Adrenal gland (tissue), 12 donors: ENCODE data around the gene C20orf144. TPM values are rescaled to one million over a fixed set of nuclear protein-coding genes. Genes with fewer than 3 reads are reported as not detected.

ENCODE experiments used
- DNase-seq, 7 donors: peaks; one replicate each; pipeline ENCODE4 v3.0.0-alpha.2; 2019 to 2020
- H3K27ac ChIP-seq, 5 donors: fragments of 200-600 bp; sonication (generic) in 4 of 5; 1 replicate in 3 of 5; 2 replicates in 2 of 5; pipeline versions ENCODE4 v1.5.1 to v1.8.0; 2016 to 2020; ENCODE audit warnings: mild to moderate bottlenecking in 1 of 5
- H3K27me3 ChIP-seq: fragments of 200-600 bp; 2 replicates; pipeline ENCODE4 v1.8.0; 2021
- H3K36me3 ChIP-seq, 2 donors: fragments of 200-600 bp; replicated peaks in 1 of 2; 1 replicate in 1 of 2; 2 replicates in 1 of 2; pipeline versions ENCODE4 v1.5.1 to v1.8.0; 2018 to 2022
- H3K4me1 ChIP-seq, 2 donors: fragments of 200-600 bp; replicated peaks in 1 of 2; 1 replicate in 1 of 2; 2 replicates in 1 of 2; pipeline versions ENCODE4 v1.5.1 to v1.8.0; 2018 to 2021
- H3K4me3 ChIP-seq, 4 donors: fragments of 200-600 bp; sonication (generic) in 3 of 4; one replicate each; pipeline ENCODE4 v1.5.1; 2016 to 2018
- H3K9me3 ChIP-seq, 3 donors: fragments of 200-600 bp; sonication (generic) in 1 of 3; replicated peaks in 1 of 3; 1 replicate in 2 of 3; 2 replicates in 1 of 3; pipeline versions ENCODE4 v1.5.1 to v1.8.0; 2016 to 2021
- CTCF ChIP-seq, 6 experiments: fragments of 450-650 bp in 4 of 6; fragments of 200-600 bp in 2 of 6; sonication (generic) in 1 of 6; IDR thresholded peaks; 1 replicate in 5 of 6; 2 replicates in 1 of 6; pipeline versions ENCODE4 v1.5.1 to v1.8.0; 2016 to 2021; ENCODE audit warnings: antibody characterized with exemption in 6 of 6, mild to moderate bottlenecking in 2 of 6, moderate library complexity in 1 of 6
- POLR2A ChIP-seq, 2 donors: fragments of 450-650 bp; IDR thresholded peaks; one replicate each; pipeline ENCODE4 v1.6.1; 2017; ENCODE audit warnings: antibody characterized with exemption in 2 of 2, mild to moderate bottlenecking in 2 of 2, moderate library complexity in 1 of 2
- WGBS, 4 donors: extraction: QIAGEN DNeasy Blood & Tissue Kit in 2 of 4; methylation state at CpG; one replicate each; pipeline versions ENCODE4 v1.1.5 to v1.1.7; 2013 to 2017; 5-methylcytosine and 5-hydroxymethylcytosine counted together
- intact Hi-C, 2 donors: fragments of 100-400 bp; cut with DNase I; formaldehyde crosslinking; loops; one replicate each; pipeline versions ENCODE4 v1.14.1 to v1.15.0; 2022 to 2023
- polyA plus RNA-seq, 3 donors: library from polyadenylated mRNA; stranded (reverse); fragments of 200-250 nt in 2 of 3; fragments of 350-450 nt in 1 of 3; fragmentation: Illumina TruSeq in 1 of 3; extraction: RNeasy Lipid Tissue Mini Kit (QIAGEN cat#74804) in 1 of 3; gene quantifications; one replicate each; pipeline ENCODE4 v1.2.3, GENCODE V29; 2013 to 2014
- total RNA-seq, 9 donors: library from RNA; depleted of rRNA in 4 of 9; stranded (reverse); fragments of >200 nt in 4 of 9; fragments of 120-200 nt in 1 of 9; fragmentation: NEBNext Ultra II Directional in 1 of 9; extraction: Animal tissue kit (Norgen Biotek cat#: 25700) in 1 of 9; gene quantifications; one replicate each; pipeline versions ENCODE4 v1.1.0 to v1.2.4, GENCODE V29; 2013 to 2023
- donor health status: healthy with polysubstance abuse.
- donor health status: Bipolar disorder and iron deficiency.
- donor health status: DM: yes; HTN: yes; CAD: no.
- donor health status: DM: no; HTN: no; CAD: no.
- donor health status: DM: no; HTN: no; CAD: no.
- donor health status: DM: yes; HTN: yes; CAD: no.

Gene C20orf144
- total and polyA plus RNA-seq, 12 donors = 0.06 to 0.32 (median 0.14) TPM; not detected in 7

- H3K36me3 ChIP-seq = peaks cover 0 to 29% of the 10 kb centered on the region in 2 donors
- H3K4me3 ChIP-seq = no peak overlapping the region
- H3K9me3 ChIP-seq = no peaks in the 10 kb centered on the region
- no peak overlapping the region for H3K27ac ChIP-seq
- H3K27me3 ChIP-seq = no peaks in the 10 kb centered on the region
- intact Hi-C loops = no loop called here
- peaks cover 0 to 14% of the 10 kb centered on the region in 2 donors for H3K4me1 ChIP-seq
- TF ChIP-seq POLR2A (IDR thresholded peaks at IDR 0.05) (no peak), CTCF (IDR thresholded peaks at IDR 0.05) (no peak)
- peak in 2 of 7 donors; percentile 35 to 54 for DNase-seq
- WGBS, 4 donors = 50 to 61% (median 56%) methylated on average over 13 to 14 of the region's 14 CpGs
These were observed 7.4 kb upstream of the C20orf144 start for GRCh38 chr20:33654680-33655161.

DNA sequence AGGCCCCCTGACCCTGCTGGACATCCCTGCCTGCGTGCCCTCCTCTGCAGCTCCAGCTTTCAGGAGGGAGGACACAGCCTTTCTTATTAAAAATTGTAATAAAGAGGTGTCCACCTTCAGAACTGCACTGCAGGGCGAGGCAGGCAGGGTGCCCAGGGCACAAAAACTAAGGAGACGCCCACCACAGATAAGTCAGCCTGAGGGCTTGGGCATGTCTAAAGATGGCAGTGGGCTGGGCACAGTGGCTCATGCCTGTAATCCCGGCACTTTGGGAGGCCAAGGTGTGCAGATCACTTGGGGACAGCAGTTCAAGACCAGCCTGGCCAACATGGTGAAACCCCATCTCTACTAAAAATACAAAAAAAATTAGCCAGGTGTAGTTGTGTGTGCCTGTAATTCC, 7.0 kb upstream of the C20orf144 start:
- H3K4me3 ChIP-seq = no peak overlapping the region
- H3K36me3 ChIP-seq = peaks cover 0 to 33% of the 10 kb centered on the region in 2 donors
- no peaks in the 10 kb centered on the region for H3K9me3 ChIP-seq
- peaks cover 0 to 14% of the 10 kb centered on the region in 2 donors for H3K4me1 ChIP-seq
- 53 to 70% (median 62%) methylated on average over 3 to 4 of the region's 4 CpGs for WGBS, 4 donors
- H3K27me3 ChIP-seq = no peaks in the 10 kb centered on the region
- no peak for TF ChIP-seq POLR2A (IDR thresholded peaks at IDR 0.05)
- no peak for TF ChIP-seq CTCF (IDR thresholded peaks at IDR 0.05)
- intact Hi-C loops = no loop called here
- H3K27ac ChIP-seq = no peak overlapping the region
- peak in 3 of 7 donors; percentile 24 to 54 (median 26) for DNase-seq

GRCh38 chr20:33656010-33656782, 5.9 kb upstream of the C20orf144 start:
- WGBS, 4 donors = 90 to 96% (median 91%) methylated on average over 9 to 10 of the region's 10 CpGs
- H3K27me3 ChIP-seq = no peaks in the 10 kb centered on the region
- intact Hi-C loops = no loop called here
- H3K27ac ChIP-seq = no peak overlapping the region
- no peaks in the 10 kb centered on the region for H3K9me3 ChIP-seq
- no peak overlapping the region for H3K4me3 ChIP-seq
- TF ChIP-seq CTCF (IDR thresholded peaks at IDR 0.05) (no peak), POLR2A (IDR thresholded peaks at IDR 0.05) (no peak)
- peaks cover 0 to 34% of the 10 kb centered on the region in 2 donors for H3K36me3 ChIP-seq
- H3K4me1 ChIP-seq = peaks cover 0 to 14% of the 10 kb centered on the region in 2 donors
- peak in 4 of 7 donors; percentile 17 to 53 (median 32) for DNase-seq

GRCh38 chr20:33656783-33657703, 5.1 kb upstream of the C20orf144 start:
- DNase-seq = peak in 2 of 7 donors; percentile 13 to 26
- Histone ChIP-seq H3K4me1 (peaks cover 0 to 14% of the 10 kb centered on the region in 2 donors), H3K27me3 (no peaks in the 10 kb centered on the region), H3K27ac (no peak overlapping the region), H3K4me3 (no peak overlapping the region), H3K9me3 (no peaks in the 10 kb centered on the region), H3K36me3 (peaks cover 0 to 34% of the 10 kb centered on the region in 2 donors)
- intact Hi-C loops = no loop called here
- 93 to 96% (median 93%) methylated on average over 9 to 17 of the region's 17 CpGs for WGBS, 4 donors
- TF ChIP-seq CTCF (IDR thresholded peaks at IDR 0.05) = no peak
- no peak for TF ChIP-seq POLR2A (IDR thresholded peaks at IDR 0.05)
